SK-N-SH treated with all-trans-retinoic acid at 6 μM for 48 hours (cell line): ENCODE results near the gene S1PR3.

Experiments
- ATAC-seq: fragments of 200-7000 bp; cut with Tn5 transposase; 3 replicates; pipeline ENCODE4 v1.9.1; 2020; ENCODE audit warnings: mild to moderate bottlenecking, moderate library complexity
- ARNTL ChIP-seq: fragments of 450-650 bp; formaldehyde crosslinking; IDR thresholded peaks from 2 replicates; pipeline ENCODE4 v1.5.0; 2020; ENCODE audit warnings: low read depth, mild to moderate bottlenecking, moderate library complexity, borderline replicate concordance
- BACH2 ChIP-seq: fragments of 250-450 bp; sonication (Bioruptor Pico); IDR thresholded peaks from 2 replicates; pipeline ENCODE4 v1.9.0; 2021; ENCODE audit warnings: mild to moderate bottlenecking, borderline replicate concordance
- CREB5 ChIP-seq: fragments of 250-450 bp; sonication (Bioruptor Pico); IDR thresholded peaks from 2 replicates; pipeline ENCODE4 v1.5.1; 2020; ENCODE audit warnings: low read depth, mild to moderate bottlenecking, moderate library complexity
- CSDC2 ChIP-seq: fragments of 250-450 bp; sonication (Bioruptor Pico); IDR thresholded peaks from 2 replicates; pipeline ENCODE4 v1.5.0; 2020; ENCODE audit warnings: mild to moderate bottlenecking, moderate library complexity
- CSRNP3 ChIP-seq: fragments of 250-450 bp; sonication (Bioruptor Pico); IDR thresholded peaks from 2 replicates; pipeline ENCODE4 v1.5.1; 2021; ENCODE audit warnings: mild to moderate bottlenecking, moderate library complexity
- ESRRG ChIP-seq: fragments of 250-450 bp; sonication (Bioruptor Pico); IDR thresholded peaks from 2 replicates; pipeline ENCODE4 v1.6.1; 2021; ENCODE audit warnings: mild to moderate bottlenecking
- GLIS3 ChIP-seq: fragments of 250-450 bp; sonication (Bioruptor Pico); IDR thresholded peaks from 2 replicates; pipeline ENCODE4 v1.5.0; 2020; ENCODE audit warnings: mild to moderate bottlenecking, moderate library complexity
- ISL1 ChIP-seq: fragments of 250-450 bp; sonication (Bioruptor Pico); IDR thresholded peaks from 2 replicates; pipeline ENCODE4 v2.1.2; 2022; ENCODE audit warnings: mild to moderate bottlenecking, moderate library complexity
- OSR1 ChIP-seq: fragments of 250-450 bp; sonication (Bioruptor Pico); IDR thresholded peaks from 2 replicates; pipeline ENCODE4 v1.8.0; 2022; ENCODE audit warnings: moderate library complexity, mild to moderate bottlenecking, inconsistent platforms
- PATZ1 ChIP-seq: fragments of 250-450 bp; sonication (Bioruptor Pico); IDR thresholded peaks from 2 replicates; pipeline ENCODE4 v1.8.0; 2020; ENCODE audit warnings: mild to moderate bottlenecking, moderate library complexity, borderline replicate concordance
- POU6F1 ChIP-seq: fragments of 250-450 bp; sonication (Bioruptor Pico); IDR thresholded peaks from 2 replicates; pipeline ENCODE4 v1.8.0; 2021; ENCODE audit warnings: low read depth, mild to moderate bottlenecking, moderate library complexity, borderline replicate concordance
- PPARA ChIP-seq: fragments of 250-450 bp; sonication (Bioruptor Pico); IDR thresholded peaks from 2 replicates; pipeline ENCODE4 v1.5.0; 2020; ENCODE audit warnings: mild to moderate bottlenecking, borderline replicate concordance
- SNAI2 ChIP-seq: fragments of 250-450 bp; sonication (Bioruptor Pico); IDR thresholded peaks from 2 replicates; pipeline ENCODE4 v1.5.0; 2020; ENCODE audit warnings: mild to moderate bottlenecking, moderate library complexity
- TCF4 ChIP-seq: fragments of 250-450 bp; sonication (Bioruptor Pico); IDR thresholded peaks from 2 replicates; pipeline ENCODE4 v1.8.0; 2021; ENCODE audit warnings: mild to moderate bottlenecking, moderate library complexity, borderline replicate concordance
- TOX ChIP-seq: fragments of 250-450 bp; sonication (Bioruptor Pico); IDR thresholded peaks from 2 replicates; pipeline ENCODE4 v1.8.0; 2021; ENCODE audit warnings: mild to moderate bottlenecking, moderate library complexity, borderline replicate concordance
- TSHZ2 ChIP-seq: fragments of 250-450 bp; sonication (Bioruptor Pico); IDR thresholded peaks from 2 replicates; pipeline ENCODE4 v1.5.0; 2020; ENCODE audit warnings: mild to moderate bottlenecking, moderate library complexity
- ZC3H10 ChIP-seq: fragments of 250-450 bp; sonication (Bioruptor Pico); IDR thresholded peaks from 2 replicates; pipeline ENCODE4 v1.5.1; 2021; ENCODE audit warnings: mild to moderate bottlenecking, moderate library complexity
- ZFP30 ChIP-seq: fragments of 450-650 bp; formaldehyde crosslinking; IDR thresholded peaks from 2 replicates; pipeline ENCODE4 v1.5.0; 2022; ENCODE audit warnings: mild to moderate bottlenecking, moderate library complexity
- ZNF565 ChIP-seq: fragments of 450-650 bp; formaldehyde crosslinking; conservative IDR thresholded peaks from 2 replicates; pipeline ENCODE4 v1.5.0; 2020; ENCODE audit warnings: low read depth, mild to moderate bottlenecking, moderate library complexity
- ZNF70 ChIP-seq: fragments of 450-650 bp; formaldehyde crosslinking; IDR thresholded peaks from 2 replicates; pipeline ENCODE4 v1.5.0; 2020; ENCODE audit warnings: mild to moderate bottlenecking, moderate library complexity
- ZNF8 ChIP-seq: fragments of 450-650 bp; formaldehyde crosslinking; IDR thresholded peaks from 2 replicates; pipeline ENCODE4 v1.5.0; 2020; ENCODE audit warnings: mild to moderate bottlenecking, moderate library complexity

Gene S1PR3

GRCh38 chr9:88996046-88996920, 5.0 kb downstream of the S1PR3 start:
- TF ChIP-seq ZNF8 (CRISPR knock-in tag) (no peak), CREB5 (CRISPR knock-in tag) (no peak), PPARA (CRISPR knock-in tag) (no peak), ZNF565 (CRISPR knock-in tag) (no peak), BACH2 (no peak), GLIS3 (CRISPR knock-in tag) (no peak), ZFP30 (CRISPR knock-in tag) (no peak), POU6F1 (CRISPR knock-in tag) (no peak), ARNTL (CRISPR knock-in tag) (no peak), SNAI2 (CRISPR knock-in tag) (no peak), TOX (no peak), ZC3H10 (CRISPR knock-in tag) (no peak), PATZ1 (CRISPR knock-in tag) (no peak)
- no peak for ATAC-seq

- TF ChIP-seq TCF4 (no peak), ISL1 (CRISPR knock-in tag) (peak; percentile 84)
- no peak for ATAC-seq
Observed at GRCh38 chr9:88996921-88997235, 5.6 kb downstream of the S1PR3 start.

- TF ChIP-seq ISL1 (CRISPR knock-in tag): no peak
- no peak for TF ChIP-seq ZNF8 (CRISPR knock-in tag)
- no peak for TF ChIP-seq ZFP30 (CRISPR knock-in tag)
- no peak for TF ChIP-seq ESRRG (CRISPR knock-in tag)
- TF ChIP-seq ZNF565 (CRISPR knock-in tag): no peak
- no peak for TF ChIP-seq PPARA (CRISPR knock-in tag)
- TF ChIP-seq SNAI2 (CRISPR knock-in tag): no peak
- TF ChIP-seq TOX: no peak
- TF ChIP-seq PATZ1 (CRISPR knock-in tag): no peak
- no peak for TF ChIP-seq TCF4
- no peak for TF ChIP-seq BACH2
- TF ChIP-seq ZNF70: no peak
- no peak for TF ChIP-seq GLIS3 (CRISPR knock-in tag)
- TF ChIP-seq ZC3H10 (CRISPR knock-in tag): no peak
- TF ChIP-seq CSDC2: no peak
- ATAC-seq: no peak
Observed at GRCh38 chr9:88997646-88998045, 6.4 kb downstream of the S1PR3 start.

- TF ChIP-seq OSR1 (CRISPR knock-in tag) (no peak), BACH2 (no peak), ESRRG (CRISPR knock-in tag) (no peak), ZNF565 (CRISPR knock-in tag) (no peak), TSHZ2 (CRISPR knock-in tag) (no peak), ARNTL (CRISPR knock-in tag) (no peak), SNAI2 (CRISPR knock-in tag) (no peak), ISL1 (CRISPR knock-in tag) (no peak), CSDC2 (no peak), TCF4 (no peak), PPARA (CRISPR knock-in tag) (no peak), CSRNP3 (no peak), ZNF8 (CRISPR knock-in tag) (no peak)
- ATAC-seq: peak; percentile 11; the same call in 2 of the 3 replicates
Observed at GRCh38 chr9:88998503-88998902, 7.2 kb downstream of the S1PR3 start.
